Ishikawa (cell line): ENCODE data around the gene DNAJA4.

Experiments
- CEBPB ChIP-seq: IDR thresholded peaks from 2 replicates; pipeline ENCODE4 v1.6.1; 2012
- CREB1 ChIP-seq: IDR thresholded peaks from 2 replicates; pipeline ENCODE4 v1.6.1; 2012; ENCODE audit warnings: low read depth
- EGR1 ChIP-seq: IDR thresholded peaks from 2 replicates; pipeline ENCODE4 v1.6.1; 2012
- EP300 ChIP-seq: IDR thresholded peaks from 2 replicates; pipeline ENCODE4 v1.6.1; 2012; ENCODE audit warnings: borderline replicate concordance
- FOXM1 ChIP-seq: IDR thresholded peaks from 2 replicates; pipeline ENCODE4 v1.6.1; 2012; ENCODE audit warnings: low read depth, borderline replicate concordance
- MAX ChIP-seq: IDR thresholded peaks from 2 replicates; pipeline ENCODE4 v1.6.1; 2012
- NFIC ChIP-seq: IDR thresholded peaks from 2 replicates; pipeline ENCODE4 v1.6.1; 2012
- RAD21 ChIP-seq: IDR thresholded peaks from 2 replicates; pipeline ENCODE4 v1.6.1; 2012; ENCODE audit warnings: low read depth
- REST ChIP-seq: IDR thresholded peaks from 2 replicates; pipeline ENCODE4 v1.6.1; 2012; ENCODE audit warnings: low read depth, mild to moderate bottlenecking
- TAF1 ChIP-seq: IDR thresholded peaks from 2 replicates; pipeline ENCODE4 v1.6.1; 2012; ENCODE audit warnings: low read depth, mild to moderate bottlenecking
- TCF12 ChIP-seq: IDR thresholded peaks from 2 replicates; pipeline ENCODE4 v1.6.1; 2012; ENCODE audit warnings: low read depth
- TEAD4 ChIP-seq: IDR thresholded peaks from 2 replicates; pipeline ENCODE4 v1.6.1; 2012
- USF1 ChIP-seq: IDR thresholded peaks from 2 replicates; pipeline ENCODE4 v1.6.1; 2012
- YY1 ChIP-seq: IDR thresholded peaks from 2 replicates; pipeline ENCODE4 v1.6.1; 2012; ENCODE audit warnings: low read depth
- ZBTB7A ChIP-seq: IDR thresholded peaks from 2 replicates; pipeline ENCODE4 v1.6.1; 2012; ENCODE audit warnings: low read depth

The DNAJA4 gene

GRCh38 chr15:78243058-78243457, 21.3 kb upstream of the DNAJA4 start:
- TF ChIP-seq EP300 (no peak), TCF12 (no peak), EGR1 (no peak), TEAD4 (no peak), CEBPB (no peak), RAD21 (no peak)

GRCh38 chr15:78243491-78243941, 20.8 kb upstream of the DNAJA4 start:
- TF ChIP-seq MAX, result peak; percentile 48; the same call in 1 of the 2 replicates
- peak; percentile 85 for TF ChIP-seq NFIC
- TF ChIP-seq REST, result no peak
- TF ChIP-seq CEBPB, result no peak

- TF ChIP-seq REST (no peak), USF1 (no peak), CEBPB (no peak), EGR1 (no peak), TAF1 (no peak), RAD21 (no peak)
Observed at GRCh38 chr15:78244101-78244500, 20.3 kb upstream of the DNAJA4 start.

- TF ChIP-seq NFIC, result no peak
- TF ChIP-seq USF1, result no peak
- no peak for TF ChIP-seq MAX
- TF ChIP-seq RAD21, result no peak
- TF ChIP-seq TAF1, result no peak
- TF ChIP-seq EP300, result no peak
- TF ChIP-seq YY1, result no peak
- no peak for TF ChIP-seq TEAD4
- TF ChIP-seq CREB1, result no peak
Observed at GRCh38 chr15:78244893-78245292, 19.5 kb upstream of the DNAJA4 start.

- TF ChIP-seq RAD21 (no peak), MAX (no peak), EGR1 (no peak), NFIC (no peak), TAF1 (no peak), TEAD4 (no peak), USF1 (no peak), ZBTB7A (no peak), FOXM1 (no peak), YY1 (no peak), CEBPB (no peak), CREB1 (no peak), EP300 (no peak), REST (no peak), TCF12 (no peak)
Observed at GRCh38 chr15:78247911-78248310, 16.5 kb upstream of the DNAJA4 start.
